Hepatic stellate cell (primary cell): ENCODE measurements around the gene WWOX.

Source experiments
- DNase-seq: peaks from one replicate; pipeline ENCODE4 v3.0.0; 2011; ENCODE audit warnings: low spot score

The WWOX gene

DNA sequence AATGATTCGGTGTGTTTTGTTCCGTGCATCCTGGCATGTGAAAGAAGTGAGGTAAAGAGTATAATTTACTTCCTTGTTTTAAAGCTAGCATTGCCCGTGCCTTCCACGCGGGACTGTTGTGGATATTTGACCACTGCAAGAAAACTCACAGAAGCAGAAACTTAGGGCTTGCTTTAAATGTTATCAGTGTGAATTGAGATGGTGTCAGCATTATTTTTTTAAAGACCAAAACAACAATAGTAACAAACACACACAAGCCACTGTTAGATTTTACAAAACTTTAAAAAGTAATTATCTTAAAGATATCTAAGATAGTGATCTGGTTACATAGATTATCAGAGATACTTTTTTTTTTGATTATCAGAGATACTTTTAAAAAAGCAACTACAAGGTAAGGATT, 47.4 kb downstream of the WWOX start:
- DNase-seq, result no peak

DNA sequence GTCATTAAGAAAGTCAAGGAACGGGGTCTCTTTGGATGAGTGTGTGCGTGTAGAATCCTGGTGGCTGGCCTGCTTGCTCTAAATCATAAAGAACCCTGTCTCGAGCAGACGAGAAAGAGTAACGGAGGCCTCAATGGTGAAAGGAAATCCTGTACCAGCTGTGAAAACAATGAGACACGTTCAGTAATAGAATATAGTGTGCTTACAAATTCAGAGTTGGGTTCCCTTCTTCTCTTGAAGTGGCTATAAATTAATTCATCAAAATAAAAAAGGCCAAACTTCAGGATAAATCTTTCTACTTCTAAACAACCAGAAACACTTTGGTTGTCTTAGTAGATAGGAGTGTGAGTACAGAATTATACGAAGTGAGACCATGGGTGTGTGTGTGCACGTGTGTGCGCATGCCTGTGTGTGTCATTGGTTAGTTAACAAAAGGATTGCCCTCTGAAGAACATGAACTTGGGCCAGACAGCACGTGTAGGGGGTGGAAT, 48.5 kb downstream of the WWOX start:
- no peak for DNase-seq

DNA sequence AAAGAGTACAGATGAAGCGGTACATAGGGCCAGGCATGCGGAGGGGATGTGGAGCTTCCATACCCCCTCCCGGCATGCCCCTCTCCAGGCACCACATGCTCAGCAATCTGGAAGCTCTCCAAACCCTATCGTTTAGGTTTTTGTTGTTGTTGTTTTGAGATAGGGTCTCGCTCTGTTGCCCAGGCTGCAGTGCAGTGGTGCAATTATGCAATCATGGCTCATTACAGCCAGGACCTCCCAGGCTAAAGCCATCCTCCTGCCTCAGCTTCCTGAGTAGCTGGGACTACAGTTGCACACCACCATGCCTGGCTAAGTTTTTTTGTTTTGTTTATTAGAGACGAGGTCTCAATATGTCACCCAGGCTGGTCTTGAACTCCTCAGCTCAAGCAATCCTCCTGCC, 50.8 kb downstream of the WWOX start:
- DNase-seq, result no peak

DNA sequence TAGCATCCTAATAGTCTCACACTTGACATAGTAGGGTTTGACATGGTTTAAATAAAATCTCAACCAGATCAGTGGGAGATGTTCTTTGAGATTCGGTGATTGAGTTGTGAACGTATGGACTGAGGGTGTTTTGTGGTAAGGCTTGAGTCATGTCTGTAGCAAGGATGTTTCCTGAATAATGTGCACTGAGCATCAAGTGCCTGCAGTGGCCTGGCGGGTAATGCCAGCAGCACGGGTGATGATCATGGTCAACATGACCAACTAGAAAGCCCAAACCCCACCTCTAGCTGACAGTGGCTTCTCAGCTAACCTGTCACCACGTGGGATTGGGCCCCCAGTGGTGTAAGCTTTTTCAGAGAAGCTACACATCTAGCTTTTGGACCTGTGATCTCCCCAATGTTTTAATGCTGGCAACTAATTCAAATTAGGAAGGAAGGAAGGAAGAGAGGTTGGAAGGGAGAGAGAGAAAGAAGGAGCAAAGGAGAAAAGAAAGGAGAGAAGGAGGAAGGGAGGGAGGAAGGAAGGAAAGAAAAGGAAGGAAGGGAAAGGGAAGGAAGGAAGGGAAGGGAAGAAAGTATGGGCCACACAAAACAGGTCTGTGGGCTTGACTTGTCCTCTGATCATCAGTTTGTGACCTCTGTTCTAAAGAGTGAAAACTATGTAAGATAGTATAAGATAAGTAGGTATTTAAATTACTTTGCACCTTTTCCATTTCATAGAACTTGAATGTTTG, 55.4 kb downstream of the WWOX start:
- DNase-seq, result no peak

DNA sequence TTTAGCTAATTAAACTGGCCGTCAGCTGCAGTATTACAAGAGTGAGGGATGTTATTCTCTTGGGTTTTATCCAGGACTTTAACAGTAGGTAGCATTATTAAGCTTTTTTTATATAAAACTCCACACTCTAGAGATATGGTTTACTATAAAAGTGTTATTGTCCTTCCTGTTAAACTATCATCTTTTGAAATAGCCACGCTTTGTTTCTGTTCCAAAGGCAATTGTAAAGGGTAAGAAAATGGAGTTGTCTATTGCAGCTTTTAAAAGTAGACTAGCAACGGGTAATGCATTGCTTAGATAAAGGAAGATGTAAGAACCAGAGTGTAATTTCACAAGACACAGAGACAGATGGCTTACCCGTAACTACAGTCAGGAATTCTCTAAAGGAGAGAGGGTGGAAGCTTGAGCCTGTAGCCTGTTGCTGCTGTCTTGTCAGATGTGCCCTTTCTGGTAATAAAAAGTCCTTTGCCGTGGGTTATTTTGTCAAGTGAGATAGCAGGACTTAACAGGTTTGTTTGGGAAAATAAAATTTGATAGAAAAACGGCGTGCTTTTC, 56.4 kb downstream of the WWOX start:
- no peak for DNase-seq

DNA sequence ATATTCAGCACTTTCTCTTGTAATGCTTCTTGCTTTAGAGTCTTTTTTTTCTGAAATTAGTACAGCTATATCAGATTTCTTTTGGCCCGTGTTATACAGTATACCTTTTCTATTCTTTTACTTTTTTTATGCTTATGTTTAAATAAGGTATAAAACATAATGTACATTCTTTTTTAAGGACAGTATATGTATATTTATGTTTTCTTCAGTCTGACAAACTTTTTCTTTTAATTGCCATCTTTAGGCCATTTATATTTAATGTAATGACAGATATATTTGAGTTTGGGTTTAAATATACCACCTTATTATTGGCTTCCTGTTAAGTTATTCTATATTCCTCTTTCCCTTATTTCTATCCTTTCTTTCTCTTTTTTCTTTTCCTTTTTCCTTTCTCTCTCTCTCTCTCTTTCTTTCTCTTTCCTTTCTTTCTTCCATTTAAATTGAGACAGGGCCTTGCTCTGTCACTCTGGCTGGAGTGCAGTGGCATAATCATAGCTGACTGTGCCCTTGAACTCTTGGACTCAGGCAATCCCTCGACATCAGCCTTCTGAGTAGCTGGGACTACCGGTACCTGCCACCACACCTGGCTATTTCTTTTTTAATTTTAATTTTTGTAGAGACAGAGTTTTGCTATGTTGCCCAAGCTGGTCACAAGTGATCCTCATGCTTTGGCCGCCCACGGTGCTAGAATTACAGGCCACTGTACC, 61.7 kb downstream of the WWOX start:
- no peak for DNase-seq

DNA sequence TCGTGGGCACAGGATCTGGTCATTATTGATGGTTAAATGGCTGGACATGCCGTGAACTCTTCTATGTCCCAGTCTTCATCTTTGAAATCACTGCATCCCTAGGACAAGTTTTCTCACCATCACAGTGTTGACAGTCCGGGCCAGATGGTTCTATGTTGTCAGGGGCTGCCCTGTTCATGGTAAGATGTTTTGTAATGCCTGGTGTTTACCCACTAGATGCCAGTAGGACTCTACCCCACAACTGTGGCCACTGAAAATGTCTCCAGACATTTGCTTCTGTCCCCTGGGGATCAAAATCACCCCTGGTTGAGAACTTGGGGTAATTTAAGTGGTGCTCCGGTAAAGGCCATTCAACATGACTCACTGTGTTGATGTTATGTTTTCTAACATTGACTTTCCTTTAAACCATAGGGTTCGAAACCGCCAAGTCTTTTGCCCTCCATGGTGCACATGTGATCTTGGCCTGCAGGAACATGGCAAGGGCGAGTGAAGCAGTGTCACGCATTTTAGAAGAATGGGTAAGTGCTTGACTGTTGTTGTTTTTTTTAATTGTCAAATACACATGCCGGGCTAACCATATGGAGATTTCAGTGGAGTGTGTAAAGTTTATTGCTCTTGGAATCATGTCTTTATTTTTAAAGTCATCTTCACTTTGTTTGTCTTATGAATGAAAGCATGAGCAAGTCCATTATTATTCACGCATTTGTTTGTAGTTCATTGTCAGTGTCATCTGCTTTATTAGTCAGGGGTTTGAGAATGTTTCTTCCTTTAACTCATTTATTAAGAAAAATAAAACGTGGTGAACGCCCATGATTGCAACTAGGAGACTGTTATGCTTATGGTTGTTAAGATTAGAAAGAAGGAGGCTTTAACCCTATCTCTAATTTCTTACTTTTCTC, 64.6 kb downstream of the WWOX start:
- DNase-seq, result no peak

DNA sequence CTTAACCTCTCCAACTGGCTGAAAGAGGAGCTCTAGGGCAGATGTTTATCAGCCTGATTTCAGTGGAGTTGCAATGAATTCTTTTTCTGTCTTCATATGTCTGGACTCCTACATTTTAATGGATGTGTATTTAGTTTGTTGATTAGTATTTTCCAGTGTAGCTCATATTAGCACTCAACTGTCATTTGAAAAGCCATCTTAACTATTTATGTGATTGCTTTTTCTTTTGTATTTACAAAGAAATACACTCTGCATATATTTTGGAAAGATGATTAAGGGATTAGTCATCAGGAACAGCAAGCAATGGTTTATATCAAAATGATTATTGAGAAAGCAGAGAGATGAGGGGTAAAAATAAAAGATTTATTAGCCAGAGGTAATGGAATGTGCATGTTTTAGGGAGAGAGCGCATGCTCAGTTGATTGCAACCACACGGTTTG, 71.1 kb downstream of the WWOX start:
- DNase-seq, result no peak

DNA sequence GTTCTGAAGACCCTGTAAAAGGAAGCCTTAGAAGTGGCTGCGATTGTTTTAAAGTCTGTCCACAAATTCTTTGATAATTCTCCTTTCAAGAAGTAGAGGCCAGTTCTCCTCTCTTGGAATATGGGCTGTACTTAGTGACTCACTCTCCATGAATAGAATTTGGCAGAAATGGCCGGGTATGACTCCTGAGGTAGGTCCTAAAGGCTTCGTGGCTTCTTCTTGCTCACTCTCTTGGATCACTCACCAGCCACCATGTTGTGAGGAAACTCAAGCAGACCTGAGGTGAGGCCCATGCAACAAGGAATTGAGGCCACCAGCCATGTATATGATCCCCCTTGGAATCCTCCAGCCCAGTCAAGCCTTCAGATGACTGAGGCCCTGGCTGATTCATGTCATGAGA, 75.8 kb downstream of the WWOX start:
- no peak for DNase-seq

DNA sequence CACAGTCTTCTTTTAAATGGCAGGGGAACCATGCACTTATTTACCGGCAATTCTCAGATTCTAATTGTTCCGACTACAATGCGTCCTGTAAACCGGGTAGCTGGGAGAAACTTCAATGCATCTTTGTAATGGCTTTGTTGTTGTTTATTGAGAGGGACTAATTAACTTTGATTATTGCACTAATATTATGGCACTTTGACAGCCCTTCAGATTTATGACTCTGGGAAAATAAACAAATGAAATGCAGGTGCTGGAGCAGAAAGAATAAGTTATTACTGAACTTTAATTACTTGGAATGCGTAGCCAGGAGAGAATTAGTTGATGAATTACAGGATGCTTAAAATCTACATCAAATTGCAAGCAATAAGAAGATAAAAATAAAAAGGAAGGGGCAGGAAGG, 77.0 kb downstream of the WWOX start:
- DNase-seq, result no peak

DNA sequence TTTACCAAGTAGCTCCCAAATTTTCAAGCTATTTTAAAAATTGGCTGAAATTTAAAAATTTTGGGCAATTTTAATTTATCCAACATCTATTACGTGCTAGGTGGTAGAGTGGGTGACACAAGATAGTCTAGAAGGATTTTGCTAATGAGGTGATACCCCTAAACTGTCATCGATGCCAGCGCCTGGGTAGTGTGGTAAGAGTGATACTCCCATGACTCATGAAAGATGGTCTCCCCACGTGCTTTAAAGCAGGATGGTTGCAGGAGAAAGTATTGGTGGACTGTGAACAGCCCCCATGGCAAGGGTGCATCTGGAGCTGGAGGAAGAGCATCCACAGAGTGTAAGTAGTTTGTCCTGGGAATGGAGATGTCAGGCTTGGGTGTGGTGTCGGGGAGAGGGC, 77.8 kb downstream of the WWOX start:
- no peak for DNase-seq

DNA sequence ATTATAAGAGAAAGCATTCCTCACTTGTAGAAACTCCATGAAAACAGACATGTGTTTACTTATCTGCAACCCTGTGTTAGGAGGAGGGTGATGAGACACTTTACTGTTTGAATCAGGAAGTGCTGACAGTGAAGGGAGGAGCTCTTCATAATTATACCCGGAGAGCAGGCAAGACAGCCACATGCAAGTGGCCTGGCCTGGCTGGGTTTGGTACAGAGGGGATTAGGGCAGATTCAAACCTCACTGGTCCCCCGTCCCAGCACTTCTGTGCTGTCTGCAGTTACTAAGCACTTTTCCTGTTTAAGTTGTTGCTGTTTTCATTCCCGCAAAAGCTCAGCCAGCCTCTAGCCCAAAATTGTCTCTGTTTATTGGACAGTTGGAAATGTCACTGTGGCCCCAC, 78.5 kb downstream of the WWOX start:
- no peak for DNase-seq

DNA sequence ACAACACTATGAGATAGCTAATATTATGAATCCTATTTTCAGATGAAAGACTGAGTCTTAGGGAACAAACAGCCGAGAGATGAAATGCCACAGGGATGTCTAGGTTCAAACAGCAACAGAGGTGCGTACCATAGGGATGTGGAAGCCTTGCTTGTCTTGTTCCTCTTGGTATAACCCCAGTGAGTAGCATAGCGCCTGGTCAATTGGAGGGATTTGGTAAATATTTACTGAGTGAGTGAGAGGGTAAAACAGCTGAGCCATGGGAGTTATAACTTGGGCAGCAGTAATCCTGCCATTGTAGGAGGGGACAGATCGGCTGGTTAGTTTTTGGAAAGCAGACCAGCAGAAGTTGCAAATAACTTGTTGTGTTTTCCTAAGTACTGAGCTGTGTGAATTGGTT, 80.2 kb downstream of the WWOX start:
- DNase-seq, result no peak

DNA sequence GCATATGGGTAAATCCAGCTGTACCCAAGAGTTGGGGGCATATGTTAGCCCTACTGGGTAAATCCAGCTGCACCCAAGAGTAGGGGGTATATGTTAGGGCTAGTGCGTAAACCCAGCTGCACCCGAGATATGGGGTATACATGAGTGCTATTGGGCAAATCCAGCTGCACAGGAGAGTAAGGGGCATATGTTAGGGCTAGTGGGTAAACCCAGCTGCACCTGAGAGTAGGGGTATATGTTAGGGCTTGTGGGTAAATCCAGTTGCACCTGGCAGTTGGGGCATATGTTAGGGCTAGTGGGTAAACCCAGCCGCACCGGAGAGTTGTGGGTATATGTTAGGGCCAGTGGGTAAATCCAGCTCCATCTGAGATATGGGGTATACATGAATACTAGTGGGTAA, 80.9 kb downstream of the WWOX start:
- DNase-seq, result no peak

DNA sequence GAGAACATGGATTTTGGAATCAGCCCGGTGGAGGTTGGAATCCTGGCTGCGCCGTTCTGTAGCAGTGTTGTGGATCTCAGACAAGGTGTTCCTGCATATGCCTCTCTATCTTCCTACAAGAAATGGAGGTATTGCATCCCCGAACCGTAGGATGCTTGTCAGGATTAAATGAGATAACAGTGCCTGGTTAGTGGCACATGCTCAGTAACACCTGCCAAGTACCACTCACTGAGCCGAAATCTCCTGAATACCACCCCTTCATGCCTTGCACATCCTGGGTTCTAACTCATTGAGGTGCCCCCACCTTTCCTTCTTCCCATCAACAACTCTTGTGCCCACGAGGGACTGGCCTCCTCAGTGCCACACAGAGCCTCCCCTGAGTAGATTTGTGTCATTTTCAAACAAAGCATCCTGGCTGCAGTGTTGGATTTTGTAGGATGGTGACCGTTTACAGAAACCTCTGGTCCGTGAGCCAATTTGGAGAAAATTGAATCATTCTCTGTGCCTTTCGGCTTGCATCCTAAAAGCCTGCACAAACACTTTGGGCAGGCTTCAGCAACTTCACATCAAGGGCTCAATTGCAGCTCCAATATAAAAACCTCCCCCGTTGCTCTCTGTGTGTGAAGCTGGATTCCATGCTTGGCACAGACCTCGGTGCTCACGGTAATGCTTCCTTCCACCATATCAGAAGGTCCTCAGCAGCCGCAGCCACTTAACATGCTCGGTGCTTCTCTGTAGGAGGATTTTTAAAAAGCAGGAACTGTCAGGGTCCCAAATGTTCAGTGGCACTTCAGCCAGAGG, 84.2 kb downstream of the WWOX start:
- DNase-seq, result no peak

DNA sequence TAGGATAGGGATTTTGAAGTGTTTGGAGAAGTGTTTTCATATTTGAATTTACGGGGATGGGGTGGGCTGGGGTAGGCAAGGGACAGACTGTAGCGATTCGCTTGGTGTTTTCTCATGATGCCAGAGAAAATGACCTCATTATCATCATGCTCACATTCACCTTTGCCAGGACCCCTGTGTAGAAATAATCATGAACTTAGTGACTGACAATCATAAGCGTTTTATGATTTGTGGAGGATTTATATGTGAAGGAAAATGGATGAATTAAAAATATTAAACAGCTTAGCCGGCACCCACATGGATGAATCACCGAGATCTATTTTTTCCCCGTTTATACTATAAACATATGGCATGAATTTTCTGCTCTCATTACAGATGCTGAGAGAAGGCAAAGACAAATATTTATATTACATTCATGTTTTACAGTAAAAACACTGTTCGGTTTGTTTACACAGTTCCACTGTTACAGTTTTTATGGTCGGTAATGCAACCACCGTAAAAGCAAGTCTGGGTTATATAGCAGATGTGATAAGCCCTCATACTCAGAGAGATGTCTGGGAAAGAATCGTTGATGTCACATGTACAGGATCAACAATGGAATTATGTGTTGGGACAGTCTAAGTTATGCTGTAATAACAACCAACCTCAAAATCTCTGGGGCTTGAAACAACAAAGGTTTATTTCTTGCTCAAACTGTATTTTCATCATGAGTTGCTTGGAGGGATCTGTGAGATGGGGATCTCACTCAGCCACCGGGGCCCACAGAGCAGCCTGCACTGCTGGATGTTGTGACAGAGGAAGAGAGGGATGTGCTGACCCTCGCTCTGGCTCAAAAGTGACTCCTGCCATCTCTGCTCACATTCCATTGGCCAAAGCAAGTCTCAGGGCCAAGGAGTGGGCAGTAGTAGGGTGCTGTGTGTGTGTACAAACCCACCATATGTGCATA, 85.1 kb downstream of the WWOX start:
- peak; percentile 16 for DNase-seq

DNA sequence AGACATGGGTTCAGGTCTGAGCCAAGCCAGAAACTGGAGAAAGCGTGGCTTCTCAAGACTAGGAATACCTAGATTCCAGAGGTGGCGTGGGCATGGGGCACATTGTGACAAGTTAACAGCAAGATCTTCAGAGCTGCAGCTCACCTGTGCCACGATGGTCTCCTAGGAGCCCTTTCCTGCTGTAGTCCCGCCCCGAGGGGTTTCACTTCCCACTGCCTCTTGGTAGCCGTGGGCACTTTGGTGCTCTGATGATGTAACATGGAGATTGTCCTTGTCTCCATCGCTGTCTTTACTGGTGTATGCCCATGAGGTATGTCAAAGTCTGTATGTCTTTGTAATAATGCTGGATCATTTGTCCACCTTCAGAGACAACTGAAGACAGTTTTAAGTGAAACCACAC, 89.7 kb downstream of the WWOX start:
- DNase-seq, result no peak

DNA sequence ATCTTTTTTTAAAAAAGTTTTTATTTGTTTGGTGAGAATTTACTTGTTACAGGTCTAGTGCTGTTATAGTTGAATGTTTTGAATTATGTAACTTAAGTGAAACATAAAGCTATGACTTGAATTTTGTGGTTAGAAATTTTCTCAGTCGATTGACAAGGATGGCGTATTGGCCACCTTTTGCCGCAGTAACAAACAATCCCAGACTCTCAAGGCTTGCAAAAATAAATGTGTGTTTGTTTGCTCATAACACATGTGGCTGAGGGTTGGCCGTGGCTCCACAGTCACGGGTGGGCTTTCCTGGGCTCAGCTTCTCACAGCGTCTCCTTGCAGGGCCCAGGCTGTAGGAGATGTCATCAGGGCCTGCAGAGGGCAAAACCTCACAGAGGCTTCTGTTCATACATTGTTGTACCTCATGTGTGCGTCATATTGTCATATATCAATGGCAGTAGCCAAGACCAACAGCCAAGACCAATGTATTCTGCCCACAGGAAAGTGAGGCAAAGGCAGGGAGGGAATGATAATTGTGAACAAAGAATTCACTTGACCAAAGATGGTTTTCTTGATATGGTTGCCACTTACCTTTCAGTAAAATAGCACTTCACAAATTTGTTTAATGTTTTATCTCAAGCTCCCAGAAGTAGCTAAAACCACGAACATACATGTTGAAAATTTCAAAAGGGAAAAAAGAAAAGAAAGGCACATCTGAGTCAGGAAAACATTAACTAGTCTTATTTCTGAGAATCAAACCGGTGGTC, 93.5 kb downstream of the WWOX start:
- no peak for DNase-seq

DNA sequence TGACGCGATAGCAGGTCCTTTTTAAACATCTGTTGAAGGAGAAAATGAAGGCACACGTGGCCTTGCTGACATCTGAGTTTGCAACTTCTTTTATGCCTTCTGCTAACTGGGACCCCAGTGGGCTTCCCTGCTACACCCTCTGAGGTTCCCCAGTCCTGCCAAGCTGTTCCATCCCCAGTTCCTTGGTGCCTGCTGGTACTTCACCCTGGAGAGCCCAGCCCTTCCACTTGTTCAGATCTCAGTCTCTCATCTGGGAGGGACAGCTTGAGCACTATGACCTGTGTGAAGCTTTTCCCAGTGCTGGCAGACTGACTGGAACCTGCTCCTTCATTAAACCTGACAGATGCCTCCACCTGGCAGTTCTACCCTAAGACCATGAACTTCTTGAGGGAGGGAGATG, 95.5 kb downstream of the WWOX start:
- DNase-seq, result no peak

DNA sequence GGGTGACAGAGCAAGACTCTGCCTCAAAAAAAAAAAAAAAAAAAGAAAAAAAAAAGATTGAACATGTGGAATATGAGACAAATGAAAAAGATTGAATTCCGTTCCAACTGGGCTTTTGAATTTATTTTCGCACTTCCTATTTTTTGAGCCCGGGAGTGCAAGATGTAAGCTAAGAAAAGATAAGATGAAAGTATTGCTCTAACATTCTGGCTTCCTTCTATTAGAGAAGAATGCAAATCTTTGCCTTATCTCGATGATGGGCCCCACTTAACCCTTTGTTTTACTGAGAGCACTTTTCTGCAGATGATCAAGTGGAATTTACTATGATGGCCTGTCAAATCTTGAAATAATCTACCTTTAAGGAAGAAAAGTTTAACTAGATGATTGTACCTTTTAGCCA, 96.3 kb downstream of the WWOX start:
- DNase-seq, result no peak
